Spleen (tissue), 11 donors: ENCODE data around the gene APBB2. TPM values are rescaled to one million over a fixed set of nuclear protein-coding genes. Genes with fewer than 3 reads are reported as not detected.

Experiments used
- DNase-seq: peaks from one replicate; pipeline ENCODE4 v3.0.0-alpha.2; 2020
- H3K27ac ChIP-seq, 8 donors: fragments of 200-600 bp; sonication (generic) in 7 of 8; 1 replicate in 4 of 8; 2 replicates in 4 of 8; pipeline versions ENCODE4 v1.5.0 to v1.8.0; 2016 to 2021; ENCODE audit warnings: inconsistent platforms in 4 of 8, mild to moderate bottlenecking in 4 of 8, moderate library complexity in 1 of 8
- H3K27me3 ChIP-seq, 7 donors: fragments of 200-600 bp; sonication (generic) in 6 of 7; replicated peaks in 1 of 7; 1 replicate in 4 of 7; 2 replicates in 3 of 7; pipeline versions ENCODE4 v1.5.0 to v1.8.0; 2016 to 2021; ENCODE audit warnings: inconsistent platforms in 3 of 7, mild to moderate bottlenecking in 1 of 7
- H3K36me3 ChIP-seq, 6 donors: fragments of 200-600 bp; sonication (generic) in 5 of 6; 1 replicate in 4 of 6; 2 replicates in 2 of 6; pipeline versions ENCODE4 v1.5.0 to v1.8.0; 2016 to 2021; ENCODE audit warnings: inconsistent platforms in 2 of 6
- H3K4me1 ChIP-seq, 6 donors: fragments of 200-600 bp; sonication (generic) in 5 of 6; 1 replicate in 3 of 6; 2 replicates in 3 of 6; pipeline versions ENCODE4 v1.5.0 to v1.8.0; 2016 to 2021; ENCODE audit warnings: inconsistent platforms in 3 of 6
- H3K4me3 ChIP-seq, 8 donors: fragments of 200-600 bp; sonication (generic) in 7 of 8; 1 replicate in 4 of 8; 2 replicates in 4 of 8; pipeline versions ENCODE4 v1.5.0 to v1.8.0; 2016 to 2021; ENCODE audit warnings: inconsistent platforms in 4 of 8, mild to moderate bottlenecking in 4 of 8, moderate library complexity in 2 of 8
- H3K9me3 ChIP-seq, 8 donors: fragments of 200-600 bp; sonication (generic) in 7 of 8; 1 replicate in 4 of 8; 2 replicates in 4 of 8; pipeline versions ENCODE4 v1.5.0 to v1.8.0; 2016 to 2021; ENCODE audit warnings: inconsistent platforms in 4 of 8
- POLR2A ChIP-seq, 3 donors: fragments of 450-650 bp; IDR thresholded peaks; one replicate each; pipeline ENCODE4 v1.5.1; 2017; ENCODE audit warnings: antibody characterized with exemption in 3 of 3, mild to moderate bottlenecking in 1 of 3
- POLR2AphosphoS5 ChIP-seq, 3 donors: sonication (generic); formaldehyde crosslinking; IDR thresholded peaks; one replicate each; pipeline ENCODE4 v1.5.1; 2017; ENCODE audit warnings: antibody characterized with exemption in 3 of 3
- WGBS, 5 donors: extraction: QIAGEN DNeasy Blood & Tissue Kit in 3 of 5; methylation state at CpG; one replicate each; pipeline versions ENCODE4 v1.1.5 to v1.1.7; 2013 to 2018; 5-methylcytosine and 5-hydroxymethylcytosine counted together
- intact Hi-C: fragments of 100-400 bp; cut with DNase I; formaldehyde crosslinking; loops from one replicate; pipeline ENCODE4 v1.15.0; 2023; ENCODE audit warnings: low total_unique reads
- polyA plus RNA-seq, 3 donors: library from polyadenylated mRNA; stranded (reverse); fragments of 200-250 nt; gene quantifications; one replicate each; pipeline ENCODE4 v1.2.1, GENCODE V29; 2013
- total RNA-seq, 7 donors: library from RNA; depleted of rRNA in 3 of 7; stranded (reverse); fragments of >200 nt in 3 of 7; fragmentation: NEBNext Ultra II Directional in 4 of 7; extraction: Animal tissue kit (Norgen Biotek cat#: 25700) in 4 of 7; gene quantifications; one replicate each; pipeline versions ENCODE4 v1.1.0 to v1.2.1, GENCODE V29; 2016 to 2021
- TF ChIP-seq, protein P1 (sequence below), 11 experiments: fragments of 200-600 bp in 7 of 11; fragments of 450-650 bp in 4 of 11; sonication (generic) in 4 of 11; IDR thresholded peaks in 8 of 11; conservative IDR thresholded peaks in 3 of 11; 1 replicate in 7 of 11; 2 replicates in 4 of 11; pipeline versions ENCODE4 v1.4.0 to v1.8.0; 2016 to 2021; ENCODE audit warnings: antibody characterized with exemption in 11 of 11, inconsistent platforms in 4 of 11, mild to moderate bottlenecking in 1 of 11
- donor health status: healthy with polysubstance abuse.
- donor health status: DM: no; HTN: no; CAD: no; lungs with moderate emphysema.
- donor health status: DM: no; HTN: no; CAD: no.
- donor health status: Bipolar disorder and iron deficiency.
- donor health status: healthy.
- donor health status: DM: no; HTN: no; CAD: no.
- donor health status: DM: yes; HTN: yes; CAD: no.

The APBB2 gene
- total and polyA plus RNA-seq, 10 donors: 4.0 to 115 (median 76.7) TPM

GRCh38 chr4:40957281-40957680, 257.1 kb downstream of the APBB2 start:
- peaks cover 0 to 5% (median 0%) of the 10 kb centered on the region in 8 donors for H3K9me3 ChIP-seq
- intact Hi-C loops: no loop called here
- no peaks in the 10 kb centered on the region for H3K36me3 ChIP-seq
- H3K27me3 ChIP-seq: no peaks in the 10 kb centered on the region
- WGBS, 5 donors: 88 to 96% (median 93%) methylated on average over 6 of the region's 6 CpGs
- no peak overlapping the region for H3K27ac ChIP-seq
- TF ChIP-seq POLR2AphosphoS5 (IDR thresholded peaks at IDR 0.05) (no peak), POLR2A (IDR thresholded peaks at IDR 0.05) (no peak)
- TF ChIP-seq, protein P1, sequence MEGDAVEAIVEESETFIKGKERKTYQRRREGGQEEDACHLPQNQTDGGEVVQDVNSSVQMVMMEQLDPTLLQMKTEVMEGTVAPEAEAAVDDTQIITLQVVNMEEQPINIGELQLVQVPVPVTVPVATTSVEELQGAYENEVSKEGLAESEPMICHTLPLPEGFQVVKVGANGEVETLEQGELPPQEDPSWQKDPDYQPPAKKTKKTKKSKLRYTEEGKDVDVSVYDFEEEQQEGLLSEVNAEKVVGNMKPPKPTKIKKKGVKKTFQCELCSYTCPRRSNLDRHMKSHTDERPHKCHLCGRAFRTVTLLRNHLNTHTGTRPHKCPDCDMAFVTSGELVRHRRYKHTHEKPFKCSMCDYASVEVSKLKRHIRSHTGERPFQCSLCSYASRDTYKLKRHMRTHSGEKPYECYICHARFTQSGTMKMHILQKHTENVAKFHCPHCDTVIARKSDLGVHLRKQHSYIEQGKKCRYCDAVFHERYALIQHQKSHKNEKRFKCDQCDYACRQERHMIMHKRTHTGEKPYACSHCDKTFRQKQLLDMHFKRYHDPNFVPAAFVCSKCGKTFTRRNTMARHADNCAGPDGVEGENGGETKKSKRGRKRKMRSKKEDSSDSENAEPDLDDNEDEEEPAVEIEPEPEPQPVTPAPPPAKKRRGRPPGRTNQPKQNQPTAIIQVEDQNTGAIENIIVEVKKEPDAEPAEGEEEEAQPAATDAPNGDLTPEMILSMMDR (IDR thresholded peaks at IDR 0.05 in 8 of 11, conservative IDR thresholded peaks at IDR 0.05 in 3 of 11): no peak
- DNase-seq: no peak
- no peak overlapping the region for H3K4me3 ChIP-seq
- peaks cover 0 to 15% (median 10%) of the 10 kb centered on the region in 6 donors for H3K4me1 ChIP-seq

DNA sequence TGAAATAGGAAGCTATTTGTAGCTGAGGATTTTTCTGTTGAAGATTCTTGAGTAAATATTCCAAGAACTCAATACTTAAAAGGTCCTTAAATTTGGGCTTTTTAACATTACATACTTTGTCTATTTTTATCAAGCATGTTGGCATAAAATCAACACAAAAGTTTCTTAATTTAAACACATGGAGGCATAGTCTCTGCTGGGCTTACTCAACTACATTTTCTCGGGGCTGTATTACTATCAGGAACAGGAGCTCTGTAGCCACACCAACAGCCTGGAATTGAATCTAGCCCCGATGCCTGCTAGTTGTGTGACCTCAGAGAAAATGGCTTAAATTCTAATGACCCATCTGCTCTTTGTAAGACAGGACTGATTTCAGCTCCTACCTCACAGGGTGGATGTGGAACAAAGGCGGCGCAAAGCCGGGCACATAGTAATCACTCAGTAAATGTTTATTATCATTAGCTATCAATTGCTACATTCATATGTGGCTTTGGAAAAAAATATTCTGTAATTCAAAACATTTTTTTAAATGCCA, 257.6 kb downstream of the APBB2 start:
- WGBS, 5 donors: 89 to 96% (median 92%) methylated on average over 5 of the region's 5 CpGs
- H3K27ac ChIP-seq: peak overlapping the region in 3 of 8 donors; percentile 2 to 41 (median 37)
- intact Hi-C loops: no loop called here
- H3K27me3 ChIP-seq: no peaks in the 10 kb centered on the region
- H3K9me3 ChIP-seq: peaks cover 0 to 5% (median 0%) of the 10 kb centered on the region in 8 donors
- TF ChIP-seq POLR2AphosphoS5 (IDR thresholded peaks at IDR 0.05) (no peak), POLR2A (IDR thresholded peaks at IDR 0.05) (no peak)
- TF ChIP-seq, protein P1 (IDR thresholded peaks at IDR 0.05 in 8 of 11, conservative IDR thresholded peaks at IDR 0.05 in 3 of 11): no peak
- peaks cover 0 to 15% (median 10%) of the 10 kb centered on the region in 6 donors for H3K4me1 ChIP-seq
- no peak overlapping the region for H3K4me3 ChIP-seq
- H3K36me3 ChIP-seq: no peaks in the 10 kb centered on the region
- no peak for DNase-seq

GRCh38 chr4:40954088-40954668, 260.2 kb downstream of the APBB2 start:
- H3K36me3 ChIP-seq: no peaks in the 10 kb centered on the region
- peaks cover 0 to 15% (median 10%) of the 10 kb centered on the region in 6 donors for H3K4me1 ChIP-seq
- intact Hi-C loops: no loop called here
- peak overlapping the region in 7 of 8 donors; percentile 33 to 74 (median 60) for H3K27ac ChIP-seq
- DNase-seq: no peak
- WGBS, 5 donors: 36 to 49% (median 46%) methylated on average over 7 to 8 of the region's 8 CpGs
- TF ChIP-seq, protein P1 (IDR thresholded peaks at IDR 0.05 in 8 of 11, conservative IDR thresholded peaks at IDR 0.05 in 3 of 11): no peak
- TF ChIP-seq POLR2A (IDR thresholded peaks at IDR 0.05): no peak
- no peak for TF ChIP-seq POLR2AphosphoS5 (IDR thresholded peaks at IDR 0.05)
- no peaks in the 10 kb centered on the region for H3K27me3 ChIP-seq
- no peak overlapping the region for H3K4me3 ChIP-seq
- no peaks in the 10 kb centered on the region for H3K9me3 ChIP-seq

DNA sequence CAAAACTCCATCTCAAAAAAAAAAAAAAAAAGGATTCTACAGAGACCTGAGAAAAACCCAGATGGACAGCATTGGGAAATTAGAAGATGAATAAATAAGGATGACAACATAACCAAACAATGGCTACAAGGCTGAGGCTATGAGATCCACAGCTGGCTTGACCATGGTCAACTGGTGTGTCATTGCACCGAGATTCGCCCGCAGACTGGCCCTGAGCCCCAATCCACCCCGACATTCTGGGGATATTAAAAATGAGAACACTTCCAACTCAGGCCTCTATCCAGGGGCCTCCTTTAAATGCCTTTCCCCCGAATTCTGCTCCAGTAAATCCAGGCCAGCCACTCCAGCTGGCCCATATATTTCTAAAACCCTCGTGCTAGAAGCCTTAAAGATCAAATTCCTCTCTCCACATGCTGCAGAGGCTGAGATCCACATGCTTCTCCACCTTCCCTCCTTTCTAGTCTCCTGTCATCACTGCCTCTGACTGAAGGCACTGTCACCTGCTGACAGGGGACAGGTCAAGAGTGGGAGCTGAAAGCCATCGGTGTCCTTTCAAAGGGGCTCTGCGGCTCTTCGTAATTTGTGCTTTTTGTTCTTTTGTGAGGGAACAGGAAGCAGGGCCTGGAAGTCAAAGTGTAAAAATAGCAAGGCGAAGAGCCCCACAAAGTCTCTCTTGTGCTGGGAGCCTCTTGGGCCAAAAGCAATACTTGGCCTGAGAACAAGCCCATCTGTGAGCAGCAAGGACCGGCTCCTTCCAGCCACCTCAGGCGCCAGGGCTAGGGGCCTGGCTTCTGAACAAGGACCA, 260.9 kb downstream of the APBB2 start:
- no peaks in the 10 kb centered on the region for H3K36me3 ChIP-seq
- peak overlapping the region in 7 of 8 donors; percentile 33 to 74 (median 60) for H3K27ac ChIP-seq
- no peaks in the 10 kb centered on the region for H3K9me3 ChIP-seq
- H3K4me3 ChIP-seq: no peak overlapping the region
- 62 to 76% (median 71%) methylated on average over 10 to 12 of the region's 12 CpGs for WGBS, 5 donors
- intact Hi-C loops: no loop called here
- peaks cover 0 to 15% (median 10%) of the 10 kb centered on the region in 6 donors for H3K4me1 ChIP-seq
- no peak for DNase-seq
- TF ChIP-seq, protein P1 (IDR thresholded peaks at IDR 0.05 in 8 of 11, conservative IDR thresholded peaks at IDR 0.05 in 3 of 11): no peak
- TF ChIP-seq POLR2A (IDR thresholded peaks at IDR 0.05) (no peak), POLR2AphosphoS5 (IDR thresholded peaks at IDR 0.05) (no peak)
- H3K27me3 ChIP-seq: no peaks in the 10 kb centered on the region
